HepG2 (cell line): ENCODE results near the gene MAP3K8. TPM values are rescaled to one million over a fixed set of nuclear protein-coding genes. Genes with fewer than 3 reads are reported as not detected.
A peak's percentile ranks its signal among the peaks of the same experiment; 100 is the strongest.

Experiments used
- EHMT2 ChIP-seq: fragments of 200-600 bp; sonication (generic); IDR thresholded peaks from 2 replicates; pipeline ENCODE4 v1.7.0; 2017; ENCODE audit warnings: antibody characterized with exemption, low read depth, low read length, borderline replicate concordance
- FOSL2 ChIP-seq: sonication (generic); formaldehyde crosslinking; IDR thresholded peaks from 2 replicates; pipeline ENCODE4 v1.4.0; 2020; ENCODE audit warnings: missing genetic modification reagents
- FOXK2 ChIP-seq: fragments of 450-650 bp; IDR thresholded peaks from 2 replicates; pipeline ENCODE4 v1.6.1; 2016
- HDAC2 ChIP-seq: sonication (generic); formaldehyde crosslinking; IDR thresholded peaks from 2 replicates; pipeline ENCODE4 v1.4.0; 2020; ENCODE audit warnings: missing genetic modification reagents
- HDAC6 ChIP-seq: fragments of 200-600 bp; sonication (generic); IDR thresholded peaks from 2 replicates; pipeline ENCODE4 v1.7.0; 2017; ENCODE audit warnings: mild to moderate bottlenecking, antibody characterized with exemption, low read length, low read depth
- HNRNPL ChIP-seq: fragments of 200-400 bp; formaldehyde crosslinking; IDR thresholded peaks from 2 replicates; pipeline ENCODE4 v1.6.1; 2017; ENCODE audit warnings: mild to moderate bottlenecking, low read depth, low read length
- HOXA9 ChIP-seq: sonication (generic); formaldehyde crosslinking; IDR thresholded peaks from 2 replicates; pipeline ENCODE4 v1.8.1; 2022; ENCODE audit warnings: missing genetic modification reagents, mild to moderate bottlenecking, moderate library complexity, borderline replicate concordance
- RBFOX2 ChIP-seq: fragments of 200-400 bp; formaldehyde crosslinking; IDR thresholded peaks from 2 replicates; pipeline ENCODE4 v1.6.1; 2017; ENCODE audit warnings: low read depth, mild to moderate bottlenecking, low read length
- TAF1 ChIP-seq: sonication (generic); formaldehyde crosslinking; IDR thresholded peaks from 2 replicates; pipeline ENCODE4 v1.4.0; 2020; ENCODE audit warnings: missing genetic modification reagents
- TBX2 ChIP-seq: sonication (generic); formaldehyde crosslinking; IDR thresholded peaks from 2 replicates; pipeline ENCODE4 v1.5.0; 2020; ENCODE audit warnings: missing genetic modification reagents, mild to moderate bottlenecking, borderline replicate concordance
- U2AF1 ChIP-seq: fragments of 200-400 bp; formaldehyde crosslinking; optimal IDR thresholded peaks from 2 replicates; pipeline ENCODE3; 2017; ENCODE audit warnings: mild to moderate bottlenecking, low read depth, low read length
- ZFP1 ChIP-seq: IDR thresholded peaks from 2 replicates; pipeline ENCODE4 v1.6.1; 2016
- ZNF256 ChIP-seq: sonication (generic); formaldehyde crosslinking; conservative IDR thresholded peaks from 2 replicates; pipeline ENCODE4 v1.4.0; 2020; ENCODE audit warnings: missing genetic modification reagents
- ZNF883 ChIP-seq: sonication (generic); formaldehyde crosslinking; IDR thresholded peaks from 2 replicates; pipeline ENCODE4 v1.5.1; 2020; ENCODE audit warnings: mild to moderate bottlenecking, missing genetic modification reagents; ENCODE audit errors: not compliant biosample characterization
- polyA plus RNA-seq, 8 experiments: library from polyadenylated mRNA; depleted of rRNA in 3 of 8; stranded (reverse) in 7 of 8; unstranded in 1 of 8; fragments of >200 nt; fragmentation: Illumina TruSeq in 4 of 8; extraction: Trizol in 4 of 8; gene quantifications; 2 replicates each; pipeline versions ENCODE4 v1.2.1 to v1.2.3, GENCODE V29; 2011 to 2016; ENCODE audit warnings: low read depth in 4 of 8, missing spikeins in 1 of 8, mixed read lengths in 1 of 8; ENCODE audit not compliant: insufficient read depth in 1 of 8
- total RNA-seq, 5 experiments: library from RNA; depleted of rRNA; stranded (reverse); fragments of >200 nt; fragmentation: Illumina TruSeq; extraction: Trizol; gene quantifications; 2 replicates each; pipeline ENCODE4 v1.2.3, GENCODE V29; 2016; ENCODE audit warnings: low read depth in 1 of 5
- TF ChIP-seq, protein P1 (sequence below): sonication (generic); formaldehyde crosslinking; IDR thresholded peaks from 2 replicates; pipeline ENCODE4 v1.4.0; 2020; ENCODE audit warnings: mild to moderate bottlenecking, missing genetic modification reagents
- TF ChIP-seq, protein P2 (sequence below): sonication (generic); formaldehyde crosslinking; IDR thresholded peaks from 2 replicates; pipeline ENCODE4 v1.5.0; 2020; ENCODE audit warnings: missing genetic modification reagents
- TF ChIP-seq, protein P3 (sequence below): sonication (generic); formaldehyde crosslinking; IDR thresholded peaks from 2 replicates; pipeline ENCODE4 v1.4.0; 2020; ENCODE audit warnings: missing genetic modification reagents, borderline replicate concordance
- TF ChIP-seq, protein P4 (sequence below): IDR thresholded peaks from 2 replicates; pipeline ENCODE4 v1.6.1; 2016; ENCODE audit warnings: missing compliant biosample characterization, missing genetic modification reagents, borderline replicate concordance
- TF ChIP-seq, protein P5 (sequence below): sonication (generic); formaldehyde crosslinking; IDR thresholded peaks from 2 replicates; pipeline ENCODE4 v1.5.0; 2020; ENCODE audit warnings: mild to moderate bottlenecking, missing genetic modification reagents, moderate library complexity

MAP3K8 gene
- total and polyA plus RNA-seq, 2 of the 13 experiments (the other 11 are each of a cell fraction or from before 2014, with no cell fraction given): 19.3 to 37.9 TPM

DNA sequence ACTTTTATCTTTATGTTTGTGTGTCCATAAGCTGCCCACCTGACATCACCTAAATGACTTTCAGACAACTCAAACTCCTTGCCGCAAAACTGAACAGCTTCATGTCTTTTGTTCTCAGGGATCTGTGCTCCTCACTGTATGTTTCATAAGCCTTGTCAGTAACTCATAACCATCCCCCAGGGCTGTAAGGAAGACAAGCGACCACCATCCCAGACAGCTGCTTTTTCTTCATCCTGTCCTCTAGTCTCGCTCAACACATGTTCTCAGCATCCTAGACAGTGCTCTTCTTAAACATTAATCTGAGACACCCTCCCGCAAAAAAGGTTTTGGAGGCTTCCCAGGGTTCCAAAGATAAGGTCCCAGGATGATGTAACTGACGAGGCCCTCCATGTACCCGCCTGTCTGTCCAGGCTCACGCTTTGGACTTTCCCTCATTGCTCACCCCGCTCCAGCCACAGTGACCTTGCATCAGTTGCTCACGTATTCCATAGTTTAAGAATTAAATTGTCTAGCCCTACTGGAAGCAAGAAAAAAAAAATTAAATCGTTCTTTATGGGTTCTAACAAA is 69.8 kb downstream of the MAP3K8 start (continued):
- TF ChIP-seq, protein P1, sequence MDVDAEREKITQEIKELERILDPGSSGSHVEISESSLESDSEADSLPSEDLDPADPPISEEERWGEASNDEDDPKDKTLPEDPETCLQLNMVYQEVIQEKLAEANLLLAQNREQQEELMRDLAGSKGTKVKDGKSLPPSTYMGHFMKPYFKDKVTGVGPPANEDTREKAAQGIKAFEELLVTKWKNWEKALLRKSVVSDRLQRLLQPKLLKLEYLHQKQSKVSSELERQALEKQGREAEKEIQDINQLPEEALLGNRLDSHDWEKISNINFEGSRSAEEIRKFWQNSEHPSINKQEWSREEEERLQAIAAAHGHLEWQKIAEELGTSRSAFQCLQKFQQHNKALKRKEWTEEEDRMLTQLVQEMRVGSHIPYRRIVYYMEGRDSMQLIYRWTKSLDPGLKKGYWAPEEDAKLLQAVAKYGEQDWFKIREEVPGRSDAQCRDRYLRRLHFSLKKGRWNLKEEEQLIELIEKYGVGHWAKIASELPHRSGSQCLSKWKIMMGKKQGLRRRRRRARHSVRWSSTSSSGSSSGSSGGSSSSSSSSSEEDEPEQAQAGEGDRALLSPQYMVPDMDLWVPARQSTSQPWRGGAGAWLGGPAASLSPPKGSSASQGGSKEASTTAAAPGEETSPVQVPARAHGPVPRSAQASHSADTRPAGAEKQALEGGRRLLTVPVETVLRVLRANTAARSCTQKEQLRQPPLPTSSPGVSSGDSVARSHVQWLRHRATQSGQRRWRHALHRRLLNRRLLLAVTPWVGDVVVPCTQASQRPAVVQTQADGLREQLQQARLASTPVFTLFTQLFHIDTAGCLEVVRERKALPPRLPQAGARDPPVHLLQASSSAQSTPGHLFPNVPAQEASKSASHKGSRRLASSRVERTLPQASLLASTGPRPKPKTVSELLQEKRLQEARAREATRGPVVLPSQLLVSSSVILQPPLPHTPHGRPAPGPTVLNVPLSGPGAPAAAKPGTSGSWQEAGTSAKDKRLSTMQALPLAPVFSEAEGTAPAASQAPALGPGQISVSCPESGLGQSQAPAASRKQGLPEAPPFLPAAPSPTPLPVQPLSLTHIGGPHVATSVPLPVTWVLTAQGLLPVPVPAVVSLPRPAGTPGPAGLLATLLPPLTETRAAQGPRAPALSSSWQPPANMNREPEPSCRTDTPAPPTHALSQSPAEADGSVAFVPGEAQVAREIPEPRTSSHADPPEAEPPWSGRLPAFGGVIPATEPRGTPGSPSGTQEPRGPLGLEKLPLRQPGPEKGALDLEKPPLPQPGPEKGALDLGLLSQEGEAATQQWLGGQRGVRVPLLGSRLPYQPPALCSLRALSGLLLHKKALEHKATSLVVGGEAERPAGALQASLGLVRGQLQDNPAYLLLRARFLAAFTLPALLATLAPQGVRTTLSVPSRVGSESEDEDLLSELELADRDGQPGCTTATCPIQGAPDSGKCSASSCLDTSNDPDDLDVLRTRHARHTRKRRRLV: no peak
- TF ChIP-seq U2AF1: no peak
- TF ChIP-seq HDAC6: no peak
- TF ChIP-seq, protein P2, sequence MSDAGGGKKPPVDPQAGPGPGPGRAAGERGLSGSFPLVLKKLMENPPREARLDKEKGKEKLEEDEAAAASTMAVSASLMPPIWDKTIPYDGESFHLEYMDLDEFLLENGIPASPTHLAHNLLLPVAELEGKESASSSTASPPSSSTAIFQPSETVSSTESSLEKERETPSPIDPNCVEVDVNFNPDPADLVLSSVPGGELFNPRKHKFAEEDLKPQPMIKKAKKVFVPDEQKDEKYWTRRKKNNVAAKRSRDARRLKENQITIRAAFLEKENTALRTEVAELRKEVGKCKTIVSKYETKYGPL (CRISPR knock-in tag): 0 out of 2 replicates have a peak, but pooled peaks have one; percentile 25
- TF ChIP-seq, protein P3, sequence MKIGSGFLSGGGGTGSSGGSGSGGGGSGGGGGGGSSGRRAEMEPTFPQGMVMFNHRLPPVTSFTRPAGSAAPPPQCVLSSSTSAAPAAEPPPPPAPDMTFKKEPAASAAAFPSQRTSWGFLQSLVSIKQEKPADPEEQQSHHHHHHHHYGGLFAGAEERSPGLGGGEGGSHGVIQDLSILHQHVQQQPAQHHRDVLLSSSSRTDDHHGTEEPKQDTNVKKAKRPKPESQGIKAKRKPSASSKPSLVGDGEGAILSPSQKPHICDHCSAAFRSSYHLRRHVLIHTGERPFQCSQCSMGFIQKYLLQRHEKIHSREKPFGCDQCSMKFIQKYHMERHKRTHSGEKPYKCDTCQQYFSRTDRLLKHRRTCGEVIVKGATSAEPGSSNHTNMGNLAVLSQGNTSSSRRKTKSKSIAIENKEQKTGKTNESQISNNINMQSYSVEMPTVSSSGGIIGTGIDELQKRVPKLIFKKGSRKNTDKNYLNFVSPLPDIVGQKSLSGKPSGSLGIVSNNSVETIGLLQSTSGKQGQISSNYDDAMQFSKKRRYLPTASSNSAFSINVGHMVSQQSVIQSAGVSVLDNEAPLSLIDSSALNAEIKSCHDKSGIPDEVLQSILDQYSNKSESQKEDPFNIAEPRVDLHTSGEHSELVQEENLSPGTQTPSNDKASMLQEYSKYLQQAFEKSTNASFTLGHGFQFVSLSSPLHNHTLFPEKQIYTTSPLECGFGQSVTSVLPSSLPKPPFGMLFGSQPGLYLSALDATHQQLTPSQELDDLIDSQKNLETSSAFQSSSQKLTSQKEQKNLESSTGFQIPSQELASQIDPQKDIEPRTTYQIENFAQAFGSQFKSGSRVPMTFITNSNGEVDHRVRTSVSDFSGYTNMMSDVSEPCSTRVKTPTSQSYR: no peak
- no peak for TF ChIP-seq ZFP1 (CRISPR knock-in tag)
- TF ChIP-seq EHMT2: no peak
- TF ChIP-seq HDAC2 (CRISPR knock-in tag): no peak
- no peak for TF ChIP-seq RBFOX2
- TF ChIP-seq HOXA9 (CRISPR knock-in tag): no peak
- peak; percentile 33; the same call in 1 of the 2 replicates for TF ChIP-seq FOSL2 (CRISPR knock-in tag)
- no peak for TF ChIP-seq ZNF883 (CRISPR knock-in tag)
- no peak for TF ChIP-seq ZNF256
- no peak for TF ChIP-seq TAF1
- no peak for TF ChIP-seq FOXK2
- no peak for TF ChIP-seq HNRNPL
- TF ChIP-seq, protein P4, sequence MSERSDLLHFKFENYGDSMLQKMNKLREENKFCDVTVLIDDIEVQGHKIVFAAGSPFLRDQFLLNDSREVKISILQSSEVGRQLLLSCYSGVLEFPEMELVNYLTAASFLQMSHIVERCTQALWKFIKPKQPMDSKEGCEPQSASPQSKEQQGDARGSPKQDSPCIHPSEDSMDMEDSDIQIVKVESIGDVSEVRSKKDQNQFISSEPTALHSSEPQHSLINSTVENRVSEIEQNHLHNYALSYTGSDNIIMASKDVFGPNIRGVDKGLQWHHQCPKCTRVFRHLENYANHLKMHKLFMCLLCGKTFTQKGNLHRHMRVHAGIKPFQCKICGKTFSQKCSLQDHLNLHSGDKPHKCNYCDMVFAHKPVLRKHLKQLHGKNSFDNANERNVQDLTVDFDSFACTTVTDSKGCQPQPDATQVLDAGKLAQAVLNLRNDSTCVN: no peak
- 0 out of 2 replicates have a peak, but pooled peaks have one; percentile 25 for TF ChIP-seq TBX2 (CRISPR knock-in tag)
- TF ChIP-seq, protein P5, sequence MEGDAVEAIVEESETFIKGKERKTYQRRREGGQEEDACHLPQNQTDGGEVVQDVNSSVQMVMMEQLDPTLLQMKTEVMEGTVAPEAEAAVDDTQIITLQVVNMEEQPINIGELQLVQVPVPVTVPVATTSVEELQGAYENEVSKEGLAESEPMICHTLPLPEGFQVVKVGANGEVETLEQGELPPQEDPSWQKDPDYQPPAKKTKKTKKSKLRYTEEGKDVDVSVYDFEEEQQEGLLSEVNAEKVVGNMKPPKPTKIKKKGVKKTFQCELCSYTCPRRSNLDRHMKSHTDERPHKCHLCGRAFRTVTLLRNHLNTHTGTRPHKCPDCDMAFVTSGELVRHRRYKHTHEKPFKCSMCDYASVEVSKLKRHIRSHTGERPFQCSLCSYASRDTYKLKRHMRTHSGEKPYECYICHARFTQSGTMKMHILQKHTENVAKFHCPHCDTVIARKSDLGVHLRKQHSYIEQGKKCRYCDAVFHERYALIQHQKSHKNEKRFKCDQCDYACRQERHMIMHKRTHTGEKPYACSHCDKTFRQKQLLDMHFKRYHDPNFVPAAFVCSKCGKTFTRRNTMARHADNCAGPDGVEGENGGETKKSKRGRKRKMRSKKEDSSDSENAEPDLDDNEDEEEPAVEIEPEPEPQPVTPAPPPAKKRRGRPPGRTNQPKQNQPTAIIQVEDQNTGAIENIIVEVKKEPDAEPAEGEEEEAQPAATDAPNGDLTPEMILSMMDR (CRISPR knock-in tag): no peak
